Anterior cingulate cortex (tissue), 58 donors: ENCODE measurements around the gene UBE3B.
"Not testable (repeated sequence)": the region's sequence is repeated elsewhere in the genome, so short reads cannot be mapped to it uniquely, and the experiment has no call there.

Experiments used
- DNase-seq, 58 donors: peaks; one replicate each; lab custom pipeline; 2025; lab: John Stamatoyannopoulos, UW

The UBE3B gene

DNA sequence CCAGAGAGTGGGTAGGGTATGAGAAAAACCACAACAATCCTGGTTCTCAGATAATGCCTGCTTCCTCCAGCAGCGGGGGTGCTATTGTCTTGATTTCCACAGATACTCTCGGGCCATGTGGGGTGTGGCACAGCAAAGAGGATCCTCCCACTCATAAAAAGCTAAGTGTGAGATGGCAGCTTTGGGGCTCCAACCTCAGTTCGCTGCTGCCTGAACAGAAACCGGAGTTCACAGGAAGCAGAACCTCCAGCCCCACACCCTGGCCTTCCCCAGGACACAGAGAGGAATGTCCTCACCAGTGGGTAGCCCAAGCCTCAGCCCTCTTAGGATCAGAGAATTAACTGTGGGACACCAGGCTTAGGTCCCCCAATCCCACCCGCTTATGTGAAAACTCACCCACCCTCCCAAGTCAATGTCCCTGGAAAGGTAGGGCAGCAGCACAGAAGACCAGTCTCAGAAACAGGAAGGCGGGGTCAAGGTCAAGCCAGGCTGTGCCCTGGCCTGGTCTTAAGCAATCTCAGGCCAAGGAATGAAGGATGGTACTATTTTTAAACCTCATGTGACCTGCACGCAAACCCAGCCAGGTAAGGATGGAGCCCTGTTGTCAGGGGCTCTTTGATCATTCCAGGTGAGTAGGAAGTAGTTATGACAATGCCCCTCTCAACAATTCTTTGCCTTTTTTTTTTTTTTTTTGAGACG lies 9.3 kb upstream of the UBE3B start:
- no peak for DNase-seq

DNA sequence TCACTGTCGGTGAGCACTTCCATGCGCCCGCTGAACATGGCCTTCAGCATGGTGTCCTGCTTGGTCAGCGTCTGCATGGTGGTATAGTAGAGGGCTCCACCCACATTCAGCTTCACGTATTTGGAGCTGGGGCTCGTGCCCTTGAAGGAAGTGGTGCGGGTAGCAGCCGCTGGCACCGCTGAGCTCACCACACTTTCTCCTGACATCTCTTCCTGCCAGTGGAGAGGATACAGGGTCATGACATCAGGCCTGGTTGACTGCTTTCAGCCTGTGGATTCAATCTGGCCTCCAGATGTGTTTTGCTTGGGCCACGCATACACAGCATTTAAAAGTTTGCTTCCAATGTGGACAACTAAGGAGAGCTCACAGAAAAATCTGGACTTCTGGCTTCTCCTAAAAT lies 7.9 kb upstream of the UBE3B start:
- no peak for DNase-seq

DNA sequence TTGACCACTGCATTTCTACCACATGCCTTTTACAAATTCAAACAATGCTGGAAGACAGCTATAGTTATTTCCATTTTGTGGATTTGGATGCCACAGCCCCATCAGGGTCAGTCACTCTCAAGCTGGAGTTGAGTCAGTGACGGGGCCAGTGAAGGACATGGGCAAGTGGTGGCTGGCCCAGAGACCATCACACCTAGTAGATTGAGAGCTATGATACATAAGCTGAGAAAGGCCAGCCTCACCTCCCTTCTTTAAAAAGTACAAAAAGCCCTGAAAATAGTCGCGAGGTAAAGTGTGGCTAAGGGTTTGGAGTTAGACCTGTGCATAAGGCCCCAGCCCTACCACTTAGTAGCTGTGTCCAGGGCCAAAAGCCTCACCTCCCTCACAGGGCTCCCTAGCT lies 4.4 kb upstream of the UBE3B start:
- no peak for DNase-seq

- DNase-seq = not testable (repeated sequence)
Observed at GRCh38 chr12:109473526-109474270, 3.7 kb upstream of the UBE3B start.

- DNase-seq = no peak
Observed at GRCh38 chr12:109475121-109475520, 2.3 kb upstream of the UBE3B start.

DNA sequence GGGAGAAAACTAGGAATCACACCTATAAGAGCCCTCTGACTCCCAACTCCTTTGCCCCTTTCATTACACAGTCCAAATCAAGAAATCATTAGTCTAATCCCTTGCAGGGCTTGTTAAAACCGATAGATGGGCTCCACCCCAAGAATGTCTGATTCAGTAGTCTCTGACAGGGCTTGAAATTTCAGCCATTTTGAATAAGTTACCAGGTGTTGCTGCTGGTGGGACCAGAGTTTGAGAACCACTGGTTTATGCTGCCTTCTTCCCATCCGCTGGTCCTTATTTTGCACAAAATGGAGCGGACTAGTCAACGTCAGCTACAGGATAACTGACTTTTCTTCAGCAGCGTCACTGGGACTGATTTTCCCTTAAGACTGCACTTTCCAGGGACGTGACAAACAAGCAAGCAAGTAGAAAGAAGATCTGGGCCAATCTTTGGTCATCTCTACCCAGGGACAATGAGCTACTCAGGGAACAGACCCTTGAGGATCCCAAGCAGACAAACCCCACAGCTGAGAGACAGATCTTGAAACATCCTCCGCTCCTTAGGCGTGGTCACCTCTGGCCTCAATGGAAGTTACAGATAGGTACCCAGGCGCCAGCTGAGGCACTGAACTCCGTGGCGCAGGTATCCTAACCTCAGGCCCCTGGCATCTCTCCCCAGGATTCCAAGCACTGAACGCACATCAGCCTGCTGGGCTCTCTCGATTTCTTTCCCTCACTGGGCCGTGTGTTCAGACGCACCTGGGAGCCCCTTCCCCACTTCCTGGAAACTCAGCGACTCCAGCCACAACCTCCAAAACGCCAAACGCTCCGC lies 1.2 kb upstream of the UBE3B start:
- DNase-seq = no peak

DNA sequence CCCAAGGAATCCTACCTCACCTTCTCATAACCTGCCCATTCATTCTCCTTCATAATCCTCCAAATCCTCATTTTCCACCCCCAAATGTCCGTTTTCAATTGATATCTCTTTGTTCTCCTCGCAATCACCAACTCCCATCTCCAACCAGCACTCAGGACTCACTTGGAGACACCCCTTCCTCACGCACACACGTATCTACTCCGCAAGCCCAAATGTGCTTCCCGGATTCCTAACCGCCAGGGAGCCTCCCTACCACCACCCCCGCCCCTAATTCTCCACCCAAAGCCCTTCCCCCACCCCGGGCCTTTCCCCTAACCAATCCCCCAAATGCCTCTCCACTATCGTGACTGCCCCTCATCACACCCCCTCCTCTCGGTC lies 638 bp upstream of the UBE3B start:
- peak in 1 of 58 donors; percentile 48 for DNase-seq

- no peak for DNase-seq
Observed at GRCh38 chr12:109477963-109478315, 505 bp downstream of the UBE3B start.

DNA sequence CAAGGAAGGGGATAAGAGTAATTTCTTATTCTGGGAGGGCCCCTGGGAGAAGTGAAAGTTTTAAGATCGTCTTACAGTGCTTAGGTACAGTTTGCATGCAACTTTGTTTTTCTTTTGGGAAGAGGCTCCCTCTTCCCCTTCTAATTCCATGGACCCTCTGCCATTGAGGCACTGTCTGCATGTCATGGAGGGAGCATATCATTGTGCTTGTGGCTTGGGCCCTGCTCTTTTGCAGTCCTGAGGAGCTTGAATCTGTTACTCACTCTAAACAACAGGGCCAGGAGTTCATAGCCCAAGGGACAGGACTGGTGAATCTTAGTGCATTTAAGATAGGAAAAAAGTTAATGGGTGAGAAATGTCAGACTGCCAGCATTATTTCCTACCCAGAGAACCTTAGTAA lies 2.3 kb downstream of the UBE3B start:
- no peak for DNase-seq

- no peak for DNase-seq
Observed at GRCh38 chr12:109480356-109480755, 2.9 kb downstream of the UBE3B start.

- no peak for DNase-seq
Observed at GRCh38 chr12:109481863-109482262, 4.4 kb downstream of the UBE3B start.

- DNase-seq = no peak
Observed at GRCh38 chr12:109482491-109482890, 5.1 kb downstream of the UBE3B start.

GRCh38 chr12:109482894-109483293 lies 5.5 kb downstream of the UBE3B start:
- DNase-seq = no peak

DNA sequence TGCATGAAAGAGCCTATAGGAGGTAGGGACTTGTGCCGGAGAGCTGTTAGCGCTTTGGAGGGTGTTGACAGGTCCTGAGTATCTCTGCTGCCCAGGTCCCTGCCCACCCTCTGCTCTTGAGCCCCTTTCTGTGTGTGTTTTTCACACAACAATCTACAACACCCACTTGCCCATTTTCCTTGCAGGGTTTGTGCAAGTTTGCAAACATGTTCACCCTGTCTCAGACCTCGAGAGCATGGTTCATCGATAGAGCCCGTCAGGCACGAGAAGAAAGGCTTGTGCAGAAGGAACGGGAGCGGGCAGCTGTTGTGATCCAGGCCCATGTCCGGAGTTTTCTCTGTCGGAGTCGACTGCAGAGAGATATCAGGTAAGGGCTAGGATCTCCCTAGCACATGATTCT lies 5.9 kb downstream of the UBE3B start:
- no peak for DNase-seq

- DNase-seq = no peak
Observed at GRCh38 chr12:109485201-109485600, 7.8 kb downstream of the UBE3B start.

DNA sequence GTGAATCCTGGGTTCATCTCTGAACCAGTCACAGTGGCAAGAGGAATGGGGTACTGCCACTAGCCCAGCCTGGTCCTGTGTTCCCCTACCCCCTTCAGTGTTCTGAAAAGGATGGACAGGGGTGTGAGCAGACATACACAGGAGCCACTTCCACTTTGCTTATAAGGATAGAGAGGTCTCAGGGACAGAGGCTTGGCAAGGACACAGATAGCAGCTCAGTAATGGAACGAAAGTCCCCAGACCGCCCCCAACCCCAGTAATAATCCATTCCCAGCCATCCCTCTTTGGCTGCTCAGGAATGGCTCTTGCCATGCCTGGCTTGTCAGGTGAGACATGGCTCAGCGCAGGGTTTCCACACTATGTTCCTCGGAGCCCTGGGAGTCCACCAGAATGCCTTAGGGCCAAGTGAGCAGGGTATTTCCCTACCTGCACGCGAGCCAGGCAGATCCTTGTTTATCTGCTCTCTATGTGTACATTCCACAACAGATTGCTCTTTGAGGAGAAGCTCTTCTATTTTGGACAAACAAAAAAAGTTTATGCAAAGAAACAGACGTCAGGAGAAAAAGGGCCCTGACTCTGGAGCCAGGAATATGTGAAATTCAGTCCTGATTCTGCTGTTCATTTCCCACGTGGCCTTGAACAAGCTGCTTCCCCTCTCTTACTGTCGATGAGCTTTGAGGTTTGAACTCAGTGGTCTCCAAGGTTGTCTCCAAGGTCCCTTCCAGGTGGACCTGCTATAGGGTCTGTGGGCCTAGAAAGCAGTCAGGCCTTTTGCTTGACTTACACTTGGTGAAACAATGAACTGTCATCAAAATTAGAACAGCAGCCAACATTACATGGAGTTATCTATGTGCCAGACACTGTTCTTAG lies 10.0 kb downstream of the UBE3B start:
- no peak for DNase-seq

DNA sequence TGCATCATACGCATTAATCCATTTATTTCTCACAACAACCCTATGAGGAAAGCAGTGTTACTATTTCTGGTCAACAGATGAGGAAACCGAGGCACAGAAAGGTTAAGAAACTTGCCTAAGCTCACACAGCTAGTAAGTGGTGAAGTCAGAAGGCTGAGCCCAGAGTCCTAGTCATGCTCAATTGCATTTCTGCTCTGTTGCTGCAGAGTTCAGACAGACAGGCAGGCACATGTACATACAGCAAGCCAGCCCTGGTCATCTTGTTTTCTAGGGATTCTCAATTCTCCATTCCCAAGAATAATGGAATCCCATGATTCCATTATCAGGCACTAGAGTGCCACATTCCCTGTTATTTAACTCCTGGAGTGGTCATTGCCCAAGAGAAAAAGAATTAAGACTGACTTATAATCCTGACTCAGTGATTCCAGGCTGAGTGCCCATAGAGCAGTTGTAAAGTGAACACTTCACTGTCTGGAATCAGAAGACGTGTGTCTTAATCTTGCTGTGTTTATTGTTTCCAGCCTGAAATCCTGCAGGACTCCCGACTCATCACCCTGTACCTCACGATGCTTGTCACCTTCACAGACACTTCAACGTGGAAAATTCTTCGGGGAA lies 10.7 kb downstream of the UBE3B start:
- no peak for DNase-seq

DNA sequence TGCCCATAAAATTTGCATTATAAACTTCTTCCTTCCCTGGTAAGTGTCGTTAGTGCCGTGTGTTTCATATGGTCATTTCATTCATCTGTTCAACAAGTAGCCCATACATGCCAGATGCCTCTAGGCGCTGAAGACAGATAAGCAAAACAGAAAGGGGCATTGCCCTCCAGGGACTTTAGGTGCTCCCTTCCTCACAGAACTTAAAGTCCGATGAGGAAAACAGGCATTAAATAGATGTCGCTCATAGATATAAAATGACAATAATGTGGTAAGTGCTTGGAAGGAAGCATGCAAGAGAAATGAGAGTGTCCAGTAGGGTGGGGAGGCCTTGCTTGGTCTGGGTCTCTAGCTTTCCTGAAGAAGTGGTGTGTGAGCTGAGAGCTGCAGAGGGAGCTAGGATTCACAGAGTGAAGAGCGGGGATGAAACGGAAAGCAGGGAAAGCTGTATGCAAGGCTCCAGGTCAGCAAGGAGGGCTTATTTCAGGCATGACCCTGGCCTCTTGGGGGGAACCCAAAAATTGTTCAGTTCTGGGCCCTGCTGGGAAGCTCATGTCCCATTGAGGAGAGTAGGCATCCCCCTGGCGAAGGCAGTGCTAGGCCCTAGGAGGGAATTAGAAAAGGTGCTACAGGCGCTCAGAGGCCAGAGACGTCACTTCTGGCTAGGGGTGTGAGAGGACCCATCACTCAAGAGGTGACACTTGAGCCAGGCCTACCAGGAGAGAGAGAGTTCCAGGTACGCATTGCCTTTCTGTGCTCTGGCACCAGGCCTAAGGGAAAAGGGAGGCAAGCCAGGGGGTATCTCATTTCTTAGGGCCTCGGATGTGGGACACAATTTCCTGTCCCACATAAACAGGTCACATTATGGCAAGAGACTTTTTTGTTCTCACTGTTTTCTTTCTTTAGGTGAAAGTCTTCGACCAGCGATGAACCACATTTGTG lies 11.9 kb downstream of the UBE3B start:
- DNase-seq = no peak

- DNase-seq = no peak
Observed at GRCh38 chr12:109489955-109490565, 12.6 kb downstream of the UBE3B start.
